Thyroid gland (tissue), 4 donors: ENCODE results near the gene TRIM45.

Experiments used
- CTCF ChIP-seq, 6 experiments: fragments of 200-600 bp in 3 of 6; fragments of 450-650 bp in 3 of 6; sonication (generic) in 3 of 6; IDR thresholded peaks; one replicate each; pipeline ENCODE4 v1.5.1; 2016 to 2019; ENCODE audit warnings: antibody characterized with exemption in 6 of 6, mild to moderate bottlenecking in 2 of 6, inconsistent platforms in 1 of 6, moderate library complexity in 1 of 6
- POLR2A ChIP-seq, 2 donors: fragments of 450-650 bp; IDR thresholded peaks; one replicate each; pipeline ENCODE4 v1.6.1; 2017; ENCODE audit warnings: antibody characterized with exemption in 2 of 2, mild to moderate bottlenecking in 2 of 2, moderate library complexity in 1 of 2

GRCh38 chr1:117116784-117117130 lies 4.8 kb downstream of the TRIM45 start:
- no peak for TF ChIP-seq CTCF (IDR thresholded peaks at IDR 0.05)
- TF ChIP-seq POLR2A (IDR thresholded peaks at IDR 0.05): no peak
